ENCODE results near the gene HSFX2. TPM values are rescaled to one million over a fixed set of nuclear protein-coding genes. Genes with fewer than 3 reads are reported as not detected.
A peak's percentile ranks its signal among the peaks of the same experiment; 100 is the strongest.

HSFX2 gene
- total and polyA plus RNA-seq, 2 experiments from 2014 or later: 0.53 TPM; not detected in 1

DNA sequence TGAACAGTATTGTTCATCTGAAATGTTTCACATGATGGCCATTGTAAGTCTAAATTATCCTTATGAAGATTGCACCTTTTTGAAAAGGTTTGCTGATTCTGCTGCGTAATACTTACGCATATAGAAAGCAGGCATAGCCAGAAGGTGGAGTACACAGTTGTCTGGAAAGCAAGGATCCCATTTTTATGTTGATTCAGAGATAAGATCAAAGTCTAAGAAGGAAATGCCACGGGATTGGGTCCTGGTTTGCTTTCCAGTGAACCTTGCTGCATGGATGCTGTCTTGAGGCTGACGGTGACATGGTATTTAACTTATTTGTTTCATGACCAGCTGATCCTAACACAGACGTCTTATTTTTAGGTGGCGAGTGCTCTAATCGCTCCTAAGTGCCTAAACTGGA lies 23.3 kb downstream of the HSFX2 start:
- Histone ChIP-seq H3K27ac (no peak overlapping the region), H3K4me3 (no peak overlapping the region), H3K4me2 (no peak overlapping the region), H2AFZ (no peak overlapping the region), H3K27me3 (no peaks in the 10 kb centered on the region), H3K9me2 (replicated peaks; ENCODE audit: insufficient read depth) (no peaks in the 10 kb centered on the region), H3K9me3 (ENCODE audit: low read depth) (no peaks in the 10 kb centered on the region), H3K36me3 (replicated peaks; ENCODE audit: insufficient read depth, low read depth) (no peaks in the 10 kb centered on the region), H4K20me1 (ENCODE audit: insufficient read depth, poor library complexity, severe bottlenecking) (no peaks in the 10 kb centered on the region), H3K79me2 (no peaks in the 10 kb centered on the region), H3K4me1 (ENCODE audit: insufficient read depth) (no peaks in the 10 kb centered on the region)
- peak; percentile 4 for DNase-seq (ENCODE audit: low spot score)
- TF ChIP-seq EZH2phosphoT487 (IDR thresholded peaks at IDR 0.05; ENCODE audit: low read depth, severe bottlenecking, unreplicated experiment) (no peak), EZH2 (IDR thresholded peaks at IDR 0.05; ENCODE audit: borderline replicate concordance) (no peak)
- TF ChIP-seq, protein P1, sequence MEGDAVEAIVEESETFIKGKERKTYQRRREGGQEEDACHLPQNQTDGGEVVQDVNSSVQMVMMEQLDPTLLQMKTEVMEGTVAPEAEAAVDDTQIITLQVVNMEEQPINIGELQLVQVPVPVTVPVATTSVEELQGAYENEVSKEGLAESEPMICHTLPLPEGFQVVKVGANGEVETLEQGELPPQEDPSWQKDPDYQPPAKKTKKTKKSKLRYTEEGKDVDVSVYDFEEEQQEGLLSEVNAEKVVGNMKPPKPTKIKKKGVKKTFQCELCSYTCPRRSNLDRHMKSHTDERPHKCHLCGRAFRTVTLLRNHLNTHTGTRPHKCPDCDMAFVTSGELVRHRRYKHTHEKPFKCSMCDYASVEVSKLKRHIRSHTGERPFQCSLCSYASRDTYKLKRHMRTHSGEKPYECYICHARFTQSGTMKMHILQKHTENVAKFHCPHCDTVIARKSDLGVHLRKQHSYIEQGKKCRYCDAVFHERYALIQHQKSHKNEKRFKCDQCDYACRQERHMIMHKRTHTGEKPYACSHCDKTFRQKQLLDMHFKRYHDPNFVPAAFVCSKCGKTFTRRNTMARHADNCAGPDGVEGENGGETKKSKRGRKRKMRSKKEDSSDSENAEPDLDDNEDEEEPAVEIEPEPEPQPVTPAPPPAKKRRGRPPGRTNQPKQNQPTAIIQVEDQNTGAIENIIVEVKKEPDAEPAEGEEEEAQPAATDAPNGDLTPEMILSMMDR (IDR thresholded peaks at IDR 0.05; ENCODE audit: poor library complexity): no peak
- WGBS (ENCODE audit: low lambda C conversion rate, missing lambda C conversion rate): 55% methylated on average over 7 of the region's 7 CpGs

DNA sequence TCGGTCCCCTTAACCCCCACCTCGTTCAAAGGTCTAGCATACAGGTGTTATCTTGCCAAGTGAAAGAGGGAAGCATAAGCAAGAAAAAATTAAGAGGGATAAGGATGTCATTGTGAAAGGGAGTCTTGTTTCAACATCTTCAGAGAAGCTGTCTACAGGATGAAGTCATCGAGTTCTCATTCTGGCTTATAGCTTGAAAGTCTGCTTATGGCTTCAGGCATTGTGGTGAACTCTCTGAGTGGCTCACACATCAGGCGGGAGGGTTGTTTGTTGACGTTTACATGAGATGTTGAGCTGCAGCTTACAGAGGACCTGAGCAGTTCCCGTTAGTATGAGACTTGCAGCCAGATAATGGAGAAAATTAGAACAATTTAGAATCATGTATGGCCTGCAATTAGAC lies 24.4 kb downstream of the HSFX2 start:
- Histone ChIP-seq H3K36me3 (replicated peaks; ENCODE audit: insufficient read depth, low read depth) (no peaks in the 10 kb centered on the region), H3K79me2 (no peaks in the 10 kb centered on the region), H3K27ac (no peak overlapping the region), H3K9me2 (replicated peaks; ENCODE audit: insufficient read depth) (no peaks in the 10 kb centered on the region), H4K20me1 (ENCODE audit: insufficient read depth, poor library complexity, severe bottlenecking) (no peaks in the 10 kb centered on the region), H3K4me3 (no peak overlapping the region), H3K27me3 (no peaks in the 10 kb centered on the region), H2AFZ (no peak overlapping the region), H3K4me1 (ENCODE audit: insufficient read depth) (no peaks in the 10 kb centered on the region), H3K4me2 (no peak overlapping the region), H3K9me3 (ENCODE audit: low read depth) (no peaks in the 10 kb centered on the region)
- peak; percentile 44 for DNase-seq (ENCODE audit: low spot score)
- 48% methylated on average over 6 of the region's 6 CpGs for WGBS (ENCODE audit: low lambda C conversion rate, missing lambda C conversion rate)
- TF ChIP-seq EZH2 (IDR thresholded peaks at IDR 0.05; ENCODE audit: borderline replicate concordance) (no peak), EZH2phosphoT487 (IDR thresholded peaks at IDR 0.05; ENCODE audit: low read depth, severe bottlenecking, unreplicated experiment) (no peak)

DNA sequence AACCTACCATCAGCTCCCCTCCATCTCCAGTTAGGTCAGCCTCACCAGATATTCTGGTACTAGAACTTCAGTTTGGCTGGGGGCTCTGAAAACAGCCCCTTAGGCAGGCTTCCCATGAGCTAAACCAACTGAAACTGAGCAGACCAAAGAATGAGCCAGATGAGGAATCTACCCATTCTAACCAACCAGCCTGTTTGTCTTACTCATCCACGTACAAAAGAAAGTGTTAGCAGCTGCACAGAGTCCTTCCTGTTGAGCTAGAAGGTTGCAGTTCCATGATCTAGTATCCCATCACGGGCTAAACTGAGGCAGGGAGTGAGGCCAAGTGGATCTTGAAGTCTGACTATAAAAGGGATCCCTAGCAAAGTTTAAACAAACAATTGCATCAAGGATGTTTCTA lies 25.3 kb downstream of the HSFX2 start:
- no peak overlapping the region for H3K4me3 ChIP-seq
- no peaks in the 10 kb centered on the region for H3K4me1 ChIP-seq (ENCODE audit: insufficient read depth)
- TF ChIP-seq, protein P1 (IDR thresholded peaks at IDR 0.05; ENCODE audit: poor library complexity): no peak
- TF ChIP-seq EZH2phosphoT487 (IDR thresholded peaks at IDR 0.05; ENCODE audit: low read depth, severe bottlenecking, unreplicated experiment) (no peak), EZH2 (IDR thresholded peaks at IDR 0.05; ENCODE audit: borderline replicate concordance) (no peak)
- no peaks in the 10 kb centered on the region for H3K27me3 ChIP-seq
- H3K79me2 ChIP-seq: no peaks in the 10 kb centered on the region
- H4K20me1 ChIP-seq (ENCODE audit: insufficient read depth, poor library complexity, severe bottlenecking): no peaks in the 10 kb centered on the region
- no peak overlapping the region for H3K27ac ChIP-seq
- WGBS (ENCODE audit: low lambda C conversion rate, missing lambda C conversion rate): 59% methylated on average over 2 of the region's 2 CpGs
- H3K9me3 ChIP-seq (ENCODE audit: low read depth): no peaks in the 10 kb centered on the region
- H3K9me2 ChIP-seq (replicated peaks; ENCODE audit: insufficient read depth): no peaks in the 10 kb centered on the region
- no peaks in the 10 kb centered on the region for H3K36me3 ChIP-seq (replicated peaks; ENCODE audit: insufficient read depth, low read depth)
- DNase-seq (ENCODE audit: low spot score): no peak
- no peak overlapping the region for H3K4me2 ChIP-seq
- no peak overlapping the region for H2AFZ ChIP-seq

DNA sequence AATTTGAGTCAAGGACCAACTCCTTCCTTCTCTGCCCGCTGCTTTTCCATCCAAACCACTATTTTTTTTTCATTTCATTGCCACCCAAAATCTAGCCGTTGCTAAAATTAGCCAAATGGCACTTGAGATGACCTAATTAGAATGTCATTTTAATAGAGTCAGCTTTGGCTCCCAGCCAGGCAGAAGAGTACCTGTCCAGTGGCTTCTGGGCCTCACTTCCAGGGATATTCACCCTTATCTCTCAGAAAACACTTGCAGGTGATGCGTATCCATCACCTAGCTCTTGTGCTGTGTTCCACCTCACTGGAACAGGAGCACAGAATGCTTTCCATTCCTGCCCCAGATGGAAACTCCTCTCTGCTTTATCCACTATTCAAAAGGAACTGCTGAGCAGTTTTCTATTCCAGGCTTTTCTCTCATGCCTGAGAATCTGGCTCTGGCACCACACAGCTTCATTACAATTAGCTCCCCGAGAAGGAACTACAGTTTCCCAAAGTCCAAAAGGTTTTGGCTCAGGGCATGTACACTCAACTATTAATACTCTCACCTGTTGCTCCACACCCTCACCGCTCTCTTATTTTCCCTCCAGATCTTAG lies 26.3 kb downstream of the HSFX2 start:
- no peaks in the 10 kb centered on the region for H3K4me1 ChIP-seq (ENCODE audit: insufficient read depth)
- H3K4me3 ChIP-seq: no peak overlapping the region
- no peaks in the 10 kb centered on the region for H4K20me1 ChIP-seq (ENCODE audit: insufficient read depth, poor library complexity, severe bottlenecking)
- TF ChIP-seq, protein P1 (IDR thresholded peaks at IDR 0.05; ENCODE audit: poor library complexity): no peak
- TF ChIP-seq EZH2phosphoT487 (IDR thresholded peaks at IDR 0.05; ENCODE audit: low read depth, severe bottlenecking, unreplicated experiment) (no peak), EZH2 (IDR thresholded peaks at IDR 0.05; ENCODE audit: borderline replicate concordance) (no peak)
- no peaks in the 10 kb centered on the region for H3K9me3 ChIP-seq (ENCODE audit: low read depth)
- no peak for DNase-seq (ENCODE audit: low spot score)
- H3K36me3 ChIP-seq (replicated peaks; ENCODE audit: insufficient read depth, low read depth): no peaks in the 10 kb centered on the region
- no peak overlapping the region for H3K27ac ChIP-seq
- H2AFZ ChIP-seq: no peak overlapping the region
- H3K27me3 ChIP-seq: no peaks in the 10 kb centered on the region
- no peak overlapping the region for H3K4me2 ChIP-seq
- H3K9me2 ChIP-seq (replicated peaks; ENCODE audit: insufficient read depth): no peaks in the 10 kb centered on the region
- H3K79me2 ChIP-seq: no peaks in the 10 kb centered on the region
- 61% methylated on average over 5 of the region's 5 CpGs for WGBS (ENCODE audit: low lambda C conversion rate, missing lambda C conversion rate)

Data from hepatocyte (in vitro differentiated cells).